HG02610 (cell line): Measurements from ENCODE around the gene FUT9.
"Not testable (repeated sequence)": the region's sequence is repeated elsewhere in the genome, so short reads cannot be mapped to it uniquely, and the experiment has no call there.

Experiments used
- ATAC-seq: cut with Tn5 transposase; IDR thresholded peaks from one replicate; pipeline ENCODE4 v1.9.1; 2021; ENCODE audit warnings: mild to moderate bottlenecking, moderate library complexity; ENCODE audit not compliant: unreplicated experiment

FUT9 gene

GRCh38 chr6:96260787-96261430 lies 245.1 kb downstream of the FUT9 start:
- ATAC-seq, result not testable (repeated sequence)
